Pancreas (tissue), 10 donors: ENCODE measurements around the gene CEP128. TPM values are rescaled to one million over a fixed set of nuclear protein-coding genes. Genes with fewer than 3 reads are reported as not detected.

ENCODE experiments used
- ATAC-seq, 4 donors: fragments of 200-7000 bp; cut with Tn5 transposase; one replicate each; pipeline versions ENCODE4 v1.8.0 to v1.9.1; 2020; ENCODE audit warnings: mild to moderate bottlenecking in 4 of 4, moderate library complexity in 4 of 4
- DNase-seq, 6 donors: peaks; one replicate each; pipeline ENCODE4 v3.0.0-alpha.2; 2020
- FAIRE-seq: peaks from 2 replicates; lab custom pipeline; 2012; peaks lifted over from hg19 to GRCh38; lab: Jason Lieb, UNC
- H3K27ac ChIP-seq, 4 donors: fragments of 200-600 bp; sonication (generic); 1 replicate in 3 of 4; 2 replicates in 1 of 4; pipeline versions ENCODE4 v1.5.0 to v1.8.0; 2020
- H3K27me3 ChIP-seq, 4 donors: fragments of 200-600 bp; one replicate each; pipeline ENCODE4 v1.8.0; 2021
- H3K36me3 ChIP-seq, 3 donors: fragments of 200-600 bp; sonication (generic) in 1 of 3; one replicate each; pipeline versions ENCODE4 v1.5.0 to v1.8.0; 2020 to 2021
- H3K4me1 ChIP-seq, 3 donors: fragments of 200-600 bp; one replicate each; pipeline ENCODE4 v1.8.0; 2021
- H3K4me3 ChIP-seq, 4 donors: fragments of 200-600 bp; sonication (generic) in 2 of 4; one replicate each; pipeline versions ENCODE4 v1.5.0 to v1.8.0; 2020 to 2021
- H3K9me3 ChIP-seq, 4 donors: fragments of 200-600 bp; one replicate each; pipeline ENCODE4 v1.8.0; 2021
- WGBS, 2 donors: extraction: QIAGEN DNeasy Blood & Tissue Kit; methylation state at CpG; one replicate each; pipeline ENCODE4 v1.1.7; 2013; 5-methylcytosine and 5-hydroxymethylcytosine counted together
- intact Hi-C, 3 donors: fragments of 100-400 bp; cut with DNase I; formaldehyde crosslinking; loops; one replicate each; pipeline versions ENCODE4 v1.11.1 to v1.14.2; 2022
- polyA plus RNA-seq, 2 donors: library from polyadenylated mRNA; stranded (reverse); fragments of 200-250 nt; gene quantifications; one replicate each; pipeline ENCODE4 v1.2.3, GENCODE V29; 2013
- total RNA-seq, 6 donors: library from RNA; stranded (reverse); fragmentation: NEBNext Ultra II Directional in 4 of 6; extraction: Animal tissue kit (Norgen Biotek cat#: 25700) in 4 of 6; gene quantifications; one replicate each; pipeline versions ENCODE4 v1.2.1 to v1.2.4, GENCODE V29; 2021 to 2023
- TF ChIP-seq, protein P1 (sequence below), 4 donors: fragments of 200-600 bp; sonication (generic) in 3 of 4; IDR thresholded peaks; one replicate each; pipeline versions ENCODE4 v1.5.0 to v1.8.0; 2021; ENCODE audit warnings: antibody characterized with exemption in 4 of 4
- donor health status: healthy with polysubstance abuse.
- donor health status: DM: no; HTN: no; CAD: no; lungs with moderate emphysema.
- donor health status: DM: no; HTN: no; CAD: no.
- donor health status: control.
- donor health status: control.
- donor health status: Bipolar disorder and iron deficiency.
- donor health status: DM: yes; HTN: yes; CAD: no.
- donor health status: DM: no; HTN: no; CAD: no.
- donor health status: DM: no; HTN: no; CAD: no.
- donor health status: DM: yes; HTN: yes; CAD: no.

CEP128 gene
- total and polyA plus RNA-seq, 8 donors, result 0.92 to 2.8 (median 2.0) TPM

DNA sequence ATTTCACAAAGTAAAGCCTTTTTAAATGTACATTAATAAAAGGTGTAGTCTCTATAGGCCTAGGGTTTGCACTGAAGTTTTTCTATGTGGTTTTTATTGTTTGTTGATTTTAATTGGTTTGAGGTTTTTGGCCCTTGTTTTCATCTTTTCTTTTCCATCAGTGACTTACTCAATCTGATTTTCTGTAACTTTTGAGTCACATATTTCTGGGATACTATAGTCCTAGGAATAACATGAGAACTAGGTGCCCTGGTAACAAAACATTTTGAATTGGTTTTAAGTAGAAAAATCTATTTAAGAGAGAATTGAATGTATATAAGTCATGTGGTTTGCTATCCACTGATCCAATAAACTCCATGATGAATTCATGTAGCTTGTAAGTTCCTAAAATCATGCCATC, 311.9 kb downstream of the CEP128 start:
- H3K36me3 ChIP-seq, result no peaks in the 10 kb centered on the region
- no peak overlapping the region for H3K27ac ChIP-seq
- H3K27me3 ChIP-seq, result no peaks in the 10 kb centered on the region
- no peak for DNase-seq
- no peaks in the 10 kb centered on the region for H3K9me3 ChIP-seq
- ATAC-seq, result no peak
- no peak for FAIRE-seq
- intact Hi-C loops, result no loop called here
- H3K4me1 ChIP-seq, result no peaks in the 10 kb centered on the region
- H3K4me3 ChIP-seq, result no peak overlapping the region
- TF ChIP-seq, protein P1, sequence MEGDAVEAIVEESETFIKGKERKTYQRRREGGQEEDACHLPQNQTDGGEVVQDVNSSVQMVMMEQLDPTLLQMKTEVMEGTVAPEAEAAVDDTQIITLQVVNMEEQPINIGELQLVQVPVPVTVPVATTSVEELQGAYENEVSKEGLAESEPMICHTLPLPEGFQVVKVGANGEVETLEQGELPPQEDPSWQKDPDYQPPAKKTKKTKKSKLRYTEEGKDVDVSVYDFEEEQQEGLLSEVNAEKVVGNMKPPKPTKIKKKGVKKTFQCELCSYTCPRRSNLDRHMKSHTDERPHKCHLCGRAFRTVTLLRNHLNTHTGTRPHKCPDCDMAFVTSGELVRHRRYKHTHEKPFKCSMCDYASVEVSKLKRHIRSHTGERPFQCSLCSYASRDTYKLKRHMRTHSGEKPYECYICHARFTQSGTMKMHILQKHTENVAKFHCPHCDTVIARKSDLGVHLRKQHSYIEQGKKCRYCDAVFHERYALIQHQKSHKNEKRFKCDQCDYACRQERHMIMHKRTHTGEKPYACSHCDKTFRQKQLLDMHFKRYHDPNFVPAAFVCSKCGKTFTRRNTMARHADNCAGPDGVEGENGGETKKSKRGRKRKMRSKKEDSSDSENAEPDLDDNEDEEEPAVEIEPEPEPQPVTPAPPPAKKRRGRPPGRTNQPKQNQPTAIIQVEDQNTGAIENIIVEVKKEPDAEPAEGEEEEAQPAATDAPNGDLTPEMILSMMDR (IDR thresholded peaks at IDR 0.05), result no peak

DNA sequence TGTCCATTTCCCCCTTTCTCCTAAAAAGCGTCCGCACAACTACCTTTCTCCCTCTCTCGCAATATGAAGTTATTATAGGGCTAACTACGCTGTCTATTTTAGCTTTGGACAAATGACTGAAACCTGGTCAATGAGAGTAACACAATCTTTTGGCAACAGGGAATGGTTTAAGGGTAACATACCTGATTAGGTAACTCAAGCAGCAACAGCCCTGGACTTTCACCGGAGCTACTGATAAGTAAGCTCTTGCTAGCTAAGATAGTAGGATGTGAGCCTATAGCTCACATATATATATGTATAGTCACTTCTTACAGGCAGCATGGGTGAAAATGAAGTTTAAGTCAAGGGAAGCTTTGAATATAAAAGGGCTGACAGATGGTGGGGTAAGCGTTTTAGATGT, 313.0 kb downstream of the CEP128 start:
- ATAC-seq (peak; percentile 69 to 88 (median 79)), FAIRE-seq (no peak), DNase-seq (peak in 1 of 6 donors; percentile 6)
- Histone ChIP-seq H3K27me3 (no peaks in the 10 kb centered on the region), H3K9me3 (no peaks in the 10 kb centered on the region), H3K36me3 (no peaks in the 10 kb centered on the region), H3K27ac (no peak overlapping the region), H3K4me1 (no peaks in the 10 kb centered on the region), H3K4me3 (no peak overlapping the region)
- TF ChIP-seq, protein P1 (IDR thresholded peaks at IDR 0.05), result no peak
- intact Hi-C loops, result no loop called here
- WGBS, 2 donors, result 43 to 48% methylated on average over 6 of the region's 6 CpGs

DNA sequence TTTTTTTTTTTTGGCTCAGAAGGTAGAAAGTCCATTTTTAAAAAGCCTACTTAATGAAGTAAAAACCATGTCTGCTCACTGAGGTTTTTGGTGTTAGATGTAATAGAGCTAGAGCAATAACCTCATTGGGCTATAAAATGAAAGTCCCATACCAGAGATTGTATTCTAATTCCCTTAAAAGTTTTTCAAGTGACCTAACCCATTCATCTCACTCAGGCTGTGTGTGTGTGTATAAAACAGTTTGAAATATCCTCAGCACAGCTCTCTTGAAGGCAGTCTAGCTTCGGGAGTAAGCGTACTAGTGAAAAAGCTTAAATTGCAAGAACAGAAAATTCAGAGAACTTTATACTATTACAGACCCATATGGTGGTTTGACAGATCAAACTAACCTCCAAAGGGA, 313.8 kb downstream of the CEP128 start:
- Histone ChIP-seq H3K9me3 (no peaks in the 10 kb centered on the region), H3K27me3 (no peaks in the 10 kb centered on the region), H3K4me1 (no peaks in the 10 kb centered on the region), H3K4me3 (no peak overlapping the region), H3K36me3 (no peaks in the 10 kb centered on the region), H3K27ac (no peak overlapping the region)
- intact Hi-C loops, result no loop called here
- no peak for ATAC-seq
- no peak for FAIRE-seq
- TF ChIP-seq, protein P1 (IDR thresholded peaks at IDR 0.05), result no peak
- WGBS, 2 donors, result 96% methylated on average over 2 of the region's 2 CpGs
- DNase-seq, result no peak

GRCh38 chr14:80624581-80624980, 317.0 kb downstream of the CEP128 start:
- H3K27ac ChIP-seq, result no peak overlapping the region
- H3K27me3 ChIP-seq, result no peaks in the 10 kb centered on the region
- DNase-seq (no peak), ATAC-seq (no peak), FAIRE-seq (no peak)
- intact Hi-C loops, result no loop called here
- H3K4me1 ChIP-seq, result no peaks in the 10 kb centered on the region
- H3K36me3 ChIP-seq, result no peaks in the 10 kb centered on the region
- H3K9me3 ChIP-seq, result no peaks in the 10 kb centered on the region
- 83 to 88% methylated on average over 1 of the region's 1 CpG for WGBS, 2 donors
- TF ChIP-seq, protein P1 (IDR thresholded peaks at IDR 0.05), result no peak
- no peak overlapping the region for H3K4me3 ChIP-seq

DNA sequence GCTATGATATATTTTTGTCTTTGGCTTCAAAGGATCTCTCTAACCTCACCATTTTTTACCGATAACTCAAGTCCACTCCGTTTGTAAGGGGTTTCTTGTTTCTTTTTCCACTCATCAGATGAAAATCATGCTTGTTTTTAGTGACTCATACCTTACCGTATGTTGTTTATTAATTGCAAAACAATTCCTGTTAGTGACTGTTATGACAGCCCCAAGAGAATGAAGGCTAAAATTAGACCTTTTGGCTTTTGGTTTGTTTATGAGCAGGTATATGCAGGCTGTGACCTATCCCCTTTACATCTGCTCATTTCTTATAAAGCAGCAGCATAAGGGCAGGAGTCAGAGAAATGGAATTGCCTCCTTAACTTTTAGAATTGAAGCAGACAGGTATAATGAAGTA, 319.8 kb downstream of the CEP128 start:
- WGBS, 2 donors, result 65 to 77% methylated on average over 3 of the region's 3 CpGs
- no peaks in the 10 kb centered on the region for H3K9me3 ChIP-seq
- no peak overlapping the region for H3K4me3 ChIP-seq
- peak in 1 of 4 donors; percentile 16 for ATAC-seq
- H3K27ac ChIP-seq, result no peak overlapping the region
- H3K36me3 ChIP-seq, result no peaks in the 10 kb centered on the region
- FAIRE-seq, result no peak
- no peaks in the 10 kb centered on the region for H3K27me3 ChIP-seq
- TF ChIP-seq, protein P1 (IDR thresholded peaks at IDR 0.05), result no peak
- DNase-seq, result no peak
- intact Hi-C loops, result no loop called here
- H3K4me1 ChIP-seq, result no peaks in the 10 kb centered on the region
